ENCODE measurements around the gene SBNO1. TPM values are rescaled to one million over a fixed set of nuclear protein-coding genes. Genes with fewer than 3 reads are reported as not detected.

Gene SBNO1
- total and polyA plus RNA-seq, 2 donors (not counting 1 experiment from before 2014, with no cell fraction given): 5.9 to 47.5 TPM

- Histone ChIP-seq H3K36me3 (replicated peaks in 1 of 2; ENCODE audit: control extremely low read depth in 1 of 2, control insufficient read depth in 1 of 2, extremely low read depth in 1 of 2, insufficient read depth in 2 of 2, low read length in 1 of 2) (peaks cover 0 to 37% of the 10 kb centered on the region in 2 experiments), H3K9ac (ENCODE audit: low read length) (no peak overlapping the region), H3K79me2 (ENCODE audit: control insufficient read depth, insufficient read depth, low read length) (peaks cover 84% of the 10 kb centered on the region), H2AFZ (ENCODE audit: insufficient read depth, low read depth, low read length, poor library complexity, severe bottlenecking) (no peak overlapping the region), H3K4me2 (replicated peaks; ENCODE audit: low read depth, low read length, poor library complexity, severe bottlenecking) (no peak overlapping the region), H3K27me3 (replicated peaks in 1 of 4; ENCODE audit: control extremely low read depth in 1 of 4, control insufficient read depth in 3 of 4, insufficient read depth in 4 of 4, low read length in 3 of 4) (no peaks in the 10 kb centered on the region), H3K4me1 (ENCODE audit: control insufficient read depth in 2 of 2, insufficient read depth in 2 of 2, low read length in 2 of 2) (peaks cover 0 to 3% of the 10 kb centered on the region in 2 donors), H4K20me1 (ENCODE audit: control insufficient read depth, insufficient read depth, low read length, poor library complexity, severe bottlenecking) (peaks cover 84% of the 10 kb centered on the region), H3K9me3 (ENCODE audit: control extremely low read depth in 1 of 3, control insufficient read depth in 2 of 3, insufficient read depth in 1 of 3, low read length in 2 of 3) (peaks cover 0 to 4% (median 0%) of the 10 kb centered on the region in 3 donors), H3K4me3 (ENCODE audit: control extremely low read depth in 1 of 5, extremely low read depth in 1 of 5, insufficient read depth in 1 of 5, low read depth in 2 of 5, low read length in 4 of 5) (no peak overlapping the region), H3K27ac (ENCODE audit: low read length in 2 of 2) (no peak overlapping the region)
- Mint-ChIP-seq H3K4me3 (no peak overlapping the region), H3K27ac (no peak overlapping the region), H3K27me3 (no peaks in the 10 kb centered on the region), H3K4me1 (peaks cover 32% of the 10 kb centered on the region), H3K9me3 (ENCODE audit: insufficient read depth) (no peaks in the 10 kb centered on the region)
- 90% methylated on average over 3 of the region's 8 CpGs for WGBS (ENCODE audit: insufficient coverage)
- CTCF ChIA-PET: interaction anchor here (1.6 kb wide), 2 partner anchors 12 to 14 kb away, joined by 4 to 7 read pairs; no protein-coding TSS in a partner anchor
- no peak for ATAC-seq (ENCODE audit: low read depth)
- intact Hi-C loops (cut with micrococcal nuclease): no loop called here
- no peak for DNase-seq
- POLR2A ChIA-PET: no interaction called here
- no peak for TF ChIP-seq EZH2 (IDR thresholded peaks at IDR 0.05; ENCODE audit: borderline replicate concordance, insufficient read depth, low read depth, low read length, poor library complexity, severe bottlenecking)
- TF ChIP-seq, protein P1, sequence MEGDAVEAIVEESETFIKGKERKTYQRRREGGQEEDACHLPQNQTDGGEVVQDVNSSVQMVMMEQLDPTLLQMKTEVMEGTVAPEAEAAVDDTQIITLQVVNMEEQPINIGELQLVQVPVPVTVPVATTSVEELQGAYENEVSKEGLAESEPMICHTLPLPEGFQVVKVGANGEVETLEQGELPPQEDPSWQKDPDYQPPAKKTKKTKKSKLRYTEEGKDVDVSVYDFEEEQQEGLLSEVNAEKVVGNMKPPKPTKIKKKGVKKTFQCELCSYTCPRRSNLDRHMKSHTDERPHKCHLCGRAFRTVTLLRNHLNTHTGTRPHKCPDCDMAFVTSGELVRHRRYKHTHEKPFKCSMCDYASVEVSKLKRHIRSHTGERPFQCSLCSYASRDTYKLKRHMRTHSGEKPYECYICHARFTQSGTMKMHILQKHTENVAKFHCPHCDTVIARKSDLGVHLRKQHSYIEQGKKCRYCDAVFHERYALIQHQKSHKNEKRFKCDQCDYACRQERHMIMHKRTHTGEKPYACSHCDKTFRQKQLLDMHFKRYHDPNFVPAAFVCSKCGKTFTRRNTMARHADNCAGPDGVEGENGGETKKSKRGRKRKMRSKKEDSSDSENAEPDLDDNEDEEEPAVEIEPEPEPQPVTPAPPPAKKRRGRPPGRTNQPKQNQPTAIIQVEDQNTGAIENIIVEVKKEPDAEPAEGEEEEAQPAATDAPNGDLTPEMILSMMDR (IDR thresholded peaks at IDR 0.05): no peak
These were observed 113.1 kb downstream of the SBNO1 start for GRCh38 chr12:123251403-123252076.
